Measurements from ENCODE around the gene VEGFA.

DNA sequence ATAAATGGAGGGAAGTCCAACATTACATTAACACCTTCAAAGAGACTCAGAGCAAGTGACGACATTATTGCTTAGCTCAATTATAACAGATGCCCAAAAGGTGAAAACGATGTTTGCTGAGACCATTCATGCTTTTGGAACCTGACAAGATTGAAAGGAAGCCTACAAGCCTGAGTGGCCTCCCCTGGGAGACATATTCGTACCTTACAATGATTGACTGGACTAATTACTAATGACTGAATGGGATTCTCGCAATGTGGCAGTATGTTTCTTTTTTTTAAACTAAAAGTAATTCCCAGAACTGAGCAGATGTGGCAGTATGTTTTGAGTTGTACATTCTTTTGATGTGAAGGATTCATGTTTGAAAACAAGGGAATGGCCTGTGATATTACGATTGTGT is 49.9 kb downstream of the VEGFA start:
- TF ChIP-seq EZH2phosphoT487 (IDR thresholded peaks at IDR 0.05; ENCODE audit: insufficient read depth, low read depth) = no peak
- no peak for TF ChIP-seq EZH2 (IDR thresholded peaks at IDR 0.05; ENCODE audit: insufficient read depth, poor library complexity, severe bottlenecking)

Measured in GM23248 (cell line).